Cardiac muscle cell (in vitro differentiated cells and primary cell): ENCODE data around the gene ROCK2. TPM values are rescaled to one million over a fixed set of nuclear protein-coding genes. Genes with fewer than 3 reads are reported as not detected.

Experiments
- DNase-seq, 2 donors: peaks; one replicate each; pipeline versions ENCODE4 v3.0.0 to v3.0.0-alpha.2; 2010 to 2017; ENCODE audit warnings: low read depth in 1 of 2, low spot score in 1 of 2
- H3K27ac ChIP-seq: fragments of 200-600 bp; sonication (generic); 2 replicates; pipeline ENCODE4 v1.5.1; 2016
- H3K27me3 ChIP-seq: fragments of 200-600 bp; sonication (generic); 2 replicates; pipeline ENCODE4 v1.6.0; 2016; ENCODE audit warnings: control low read depth
- H3K36me3 ChIP-seq: fragments of 200-600 bp; sonication (generic); 2 replicates; pipeline ENCODE4 v1.5.1; 2016; ENCODE audit warnings: control low read depth
- H3K4me1 ChIP-seq: fragments of 200-600 bp; sonication (generic); 2 replicates; pipeline ENCODE4 v1.8.1; 2017; ENCODE audit warnings: low read depth, mild to moderate bottlenecking, mixed run types
- H3K4me3 ChIP-seq: fragments of 200-600 bp; sonication (generic); 2 replicates; pipeline ENCODE4 v1.5.1; 2016; ENCODE audit warnings: mild to moderate bottlenecking
- H3K9me3 ChIP-seq: fragments of 200-600 bp; sonication (generic); 2 replicates; pipeline ENCODE4 v1.5.1; 2017; ENCODE audit warnings: low read depth, mild to moderate bottlenecking, control low read depth
- polyA plus RNA-seq: library from polyadenylated mRNA; unstranded; fragments of >200 nt; fragmentation: Nextera tagmentation; extraction: Ambion mirVana; gene quantifications from 2 replicates; pipeline ENCODE4 v1.2.1, GENCODE V29; 2016
- total RNA-seq: library from RNA; depleted of rRNA; stranded (reverse); fragments of >200 nt; gene quantifications from 2 replicates; pipeline ENCODE4 v1.2.3, GENCODE V29; 2016
- TF ChIP-seq, protein P1 (sequence below): IDR thresholded peaks from 2 replicates; pipeline ENCODE4 v1.5.1; 2012; ENCODE audit warnings: low read depth, mild to moderate bottlenecking, low read length

The ROCK2 gene
- total and polyA plus RNA-seq, 2 experiments from 2014 or later: 18.9 to 31.7 TPM

DNA sequence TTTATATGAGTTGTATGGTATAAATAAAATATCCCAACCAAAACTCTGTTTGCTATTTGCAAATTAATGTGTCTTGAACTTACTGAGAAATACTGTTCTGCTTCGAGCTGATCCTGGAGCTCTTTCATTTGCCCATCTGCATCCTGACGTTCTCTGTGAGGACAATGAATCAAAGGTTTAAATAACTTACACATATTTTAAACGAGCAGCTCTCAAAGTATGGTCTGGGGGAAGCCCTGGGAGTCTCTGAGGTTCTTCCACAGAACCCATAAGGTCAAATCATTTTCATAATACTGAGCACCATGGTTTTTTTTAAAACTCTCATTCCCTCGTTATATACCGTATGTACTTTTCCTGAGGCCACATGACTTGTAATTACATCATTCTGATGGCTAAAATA, 142.5 kb downstream of the ROCK2 start:
- Histone ChIP-seq H3K36me3 (peaks cover 48% of the 10 kb centered on the region), H3K9me3 (no peaks in the 10 kb centered on the region), H3K4me3 (no peak overlapping the region), H3K4me1 (no peaks in the 10 kb centered on the region), H3K27me3 (no peaks in the 10 kb centered on the region), H3K27ac (no peak overlapping the region)
- no peak for DNase-seq
- TF ChIP-seq, protein P1, sequence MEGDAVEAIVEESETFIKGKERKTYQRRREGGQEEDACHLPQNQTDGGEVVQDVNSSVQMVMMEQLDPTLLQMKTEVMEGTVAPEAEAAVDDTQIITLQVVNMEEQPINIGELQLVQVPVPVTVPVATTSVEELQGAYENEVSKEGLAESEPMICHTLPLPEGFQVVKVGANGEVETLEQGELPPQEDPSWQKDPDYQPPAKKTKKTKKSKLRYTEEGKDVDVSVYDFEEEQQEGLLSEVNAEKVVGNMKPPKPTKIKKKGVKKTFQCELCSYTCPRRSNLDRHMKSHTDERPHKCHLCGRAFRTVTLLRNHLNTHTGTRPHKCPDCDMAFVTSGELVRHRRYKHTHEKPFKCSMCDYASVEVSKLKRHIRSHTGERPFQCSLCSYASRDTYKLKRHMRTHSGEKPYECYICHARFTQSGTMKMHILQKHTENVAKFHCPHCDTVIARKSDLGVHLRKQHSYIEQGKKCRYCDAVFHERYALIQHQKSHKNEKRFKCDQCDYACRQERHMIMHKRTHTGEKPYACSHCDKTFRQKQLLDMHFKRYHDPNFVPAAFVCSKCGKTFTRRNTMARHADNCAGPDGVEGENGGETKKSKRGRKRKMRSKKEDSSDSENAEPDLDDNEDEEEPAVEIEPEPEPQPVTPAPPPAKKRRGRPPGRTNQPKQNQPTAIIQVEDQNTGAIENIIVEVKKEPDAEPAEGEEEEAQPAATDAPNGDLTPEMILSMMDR: no peak

- TF ChIP-seq, protein P1: no peak
- Histone ChIP-seq H3K4me3 (no peak overlapping the region), H3K9me3 (no peaks in the 10 kb centered on the region), H3K27ac (no peak overlapping the region), H3K4me1 (no peaks in the 10 kb centered on the region), H3K27me3 (no peaks in the 10 kb centered on the region), H3K36me3 (peaks cover 60% of the 10 kb centered on the region)
- DNase-seq: no peak
These were observed 143.8 kb downstream of the ROCK2 start for GRCh38 chr2:11200651-11201050.

- H3K27ac ChIP-seq: peak overlapping the region; percentile 38
- H3K36me3 ChIP-seq: peaks cover 87% of the 10 kb centered on the region
- H3K4me1 ChIP-seq: no peaks in the 10 kb centered on the region
- no peak for DNase-seq
- H3K9me3 ChIP-seq: no peaks in the 10 kb centered on the region
- H3K27me3 ChIP-seq: no peaks in the 10 kb centered on the region
- TF ChIP-seq, protein P1: no peak
- H3K4me3 ChIP-seq: no peak overlapping the region
These were observed 148.2 kb downstream of the ROCK2 start for GRCh38 chr2:11196246-11196645.

DNA sequence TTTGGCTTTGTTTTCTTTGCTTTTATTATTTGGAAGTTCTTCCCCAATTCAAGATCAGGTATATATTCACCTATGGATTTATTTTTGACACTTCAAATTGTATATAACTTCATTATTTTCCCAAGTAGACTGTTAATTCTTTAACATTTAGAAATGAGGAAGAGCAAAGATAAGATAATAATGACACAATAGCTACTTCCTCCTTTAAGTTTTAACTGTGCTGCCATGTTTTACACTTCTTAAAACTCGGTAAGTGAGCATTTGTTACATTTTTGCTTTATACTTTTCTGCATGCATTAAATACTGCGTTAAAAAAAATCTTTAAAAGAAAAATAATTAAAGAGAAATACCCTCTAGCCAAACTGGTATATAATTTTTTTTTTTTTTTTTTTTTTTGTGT, 156.7 kb downstream of the ROCK2 start:
- Histone ChIP-seq H3K4me1 (no peaks in the 10 kb centered on the region), H3K27ac (no peak overlapping the region), H3K9me3 (no peaks in the 10 kb centered on the region), H3K36me3 (peaks cover 45% of the 10 kb centered on the region), H3K27me3 (no peaks in the 10 kb centered on the region), H3K4me3 (no peak overlapping the region)
- TF ChIP-seq, protein P1: no peak
- no peak for DNase-seq

DNA sequence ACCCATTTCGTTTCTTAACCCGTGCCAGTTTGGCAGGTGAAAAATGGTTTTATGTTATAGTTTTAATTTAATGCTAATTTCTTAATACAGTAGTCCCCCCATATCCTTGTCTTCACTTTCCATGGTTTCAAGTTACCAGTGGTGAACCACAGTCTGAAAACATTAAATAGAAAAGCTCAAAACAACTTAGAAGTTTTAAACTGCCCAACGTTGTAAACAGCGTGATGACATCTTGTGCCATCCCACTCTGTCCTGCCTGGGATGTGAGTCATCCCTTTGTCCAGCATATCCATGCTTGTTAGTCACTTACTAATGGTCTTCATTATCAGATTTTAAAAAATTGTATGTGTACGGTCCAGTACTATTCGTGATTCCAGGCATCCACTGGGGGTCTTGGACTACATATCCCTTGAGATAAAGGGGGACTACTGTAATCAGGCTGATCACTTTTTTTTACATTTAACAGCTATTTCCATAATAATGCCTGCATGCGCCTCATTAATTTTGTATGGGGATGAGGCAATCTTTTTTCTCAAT, 157.3 kb downstream of the ROCK2 start:
- Histone ChIP-seq H3K9me3 (no peaks in the 10 kb centered on the region), H3K4me1 (no peaks in the 10 kb centered on the region), H3K27ac (no peak overlapping the region), H3K27me3 (no peaks in the 10 kb centered on the region), H3K4me3 (no peak overlapping the region), H3K36me3 (peaks cover 45% of the 10 kb centered on the region)
- DNase-seq: peak in 1 of 2 donors; percentile 77
- TF ChIP-seq, protein P1: no peak

- TF ChIP-seq, protein P1: no peak
- no peaks in the 10 kb centered on the region for H3K9me3 ChIP-seq
- H3K27me3 ChIP-seq: no peaks in the 10 kb centered on the region
- no peaks in the 10 kb centered on the region for H3K4me1 ChIP-seq
- peak overlapping the region; percentile 23 for H3K27ac ChIP-seq
- H3K4me3 ChIP-seq: no peak overlapping the region
- H3K36me3 ChIP-seq: peaks cover 39% of the 10 kb centered on the region
- no peak for DNase-seq
These were observed 158.3 kb downstream of the ROCK2 start for GRCh38 chr2:11186145-11186544.
